T-helper 22 cell (primary cell): ENCODE results near the gene NFIX.

Experiments used
- DNase-seq: peaks from one replicate; pipeline ENCODE4 v3.0.0-alpha.2; 2020; ENCODE audit warnings: low read depth

The NFIX gene

DNA sequence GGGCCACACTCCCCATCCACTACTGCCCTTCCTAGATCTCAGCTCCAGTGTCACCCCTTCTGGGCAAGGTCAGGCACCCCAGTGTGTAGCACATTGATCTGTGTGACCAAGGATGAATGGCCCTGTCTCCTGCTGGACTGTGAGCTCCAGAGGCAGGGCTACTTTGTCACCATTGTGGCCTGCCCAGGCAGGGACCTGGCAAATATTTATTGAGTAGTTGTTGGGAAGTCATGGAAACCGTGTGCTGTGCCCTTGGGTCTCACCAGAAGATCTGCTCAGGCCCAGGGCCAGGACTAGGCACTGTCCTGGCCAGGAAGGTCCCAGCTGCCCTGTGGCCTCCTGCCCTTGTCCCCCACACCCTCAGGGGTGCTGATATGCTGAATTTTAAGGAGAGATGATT, 133.3 kb downstream of the NFIX start:
- no peak for DNase-seq

DNA sequence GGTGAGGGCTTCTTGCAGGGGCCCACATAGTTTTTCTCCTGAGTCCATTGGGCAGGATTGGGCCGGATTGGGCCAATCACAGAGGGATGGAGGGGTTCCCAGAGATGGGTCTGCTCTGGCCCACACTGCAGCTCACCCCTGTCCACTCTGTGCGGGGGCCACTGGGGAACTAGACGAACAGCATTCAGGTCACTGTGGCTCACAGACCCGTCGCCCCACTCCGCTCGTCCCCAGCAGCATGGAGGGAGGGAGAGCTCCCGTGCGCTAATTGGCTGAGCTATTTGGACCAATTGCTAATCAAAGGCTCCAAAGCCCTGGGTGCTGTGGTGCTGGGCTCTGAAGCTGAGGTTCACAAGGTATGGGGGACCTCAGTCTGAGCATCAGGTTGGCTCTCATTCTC, 134.1 kb downstream of the NFIX start:
- no peak for DNase-seq

DNA sequence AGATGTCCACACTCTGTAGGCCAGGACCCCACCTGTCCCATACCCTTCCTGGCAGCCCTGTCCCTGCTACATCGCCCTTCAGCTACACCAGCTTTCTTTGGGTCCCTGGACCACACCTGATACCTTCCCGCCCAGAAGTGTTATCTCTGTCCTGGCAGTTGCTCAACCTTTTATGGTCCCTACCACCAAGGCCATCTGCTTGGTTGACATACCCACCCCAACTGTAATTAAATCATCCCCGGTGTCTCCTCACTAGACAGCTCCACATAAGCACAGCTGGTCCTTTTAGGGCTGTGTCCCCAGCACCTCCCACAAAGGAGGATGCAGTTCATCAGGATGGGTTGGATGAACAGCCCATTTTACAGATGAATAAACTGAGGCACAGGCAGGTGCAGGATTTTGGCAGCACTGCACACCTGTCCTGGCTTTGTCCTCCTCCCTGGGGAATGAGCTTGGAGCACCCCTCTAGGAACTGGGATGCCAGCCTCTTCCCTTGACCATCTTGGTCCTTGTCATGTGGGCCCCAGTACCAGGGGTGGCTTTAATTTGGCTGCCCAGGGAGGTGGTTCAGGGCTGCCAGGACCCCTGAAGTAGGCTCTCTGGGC, 135.7 kb downstream of the NFIX start:
- DNase-seq: no peak

DNA sequence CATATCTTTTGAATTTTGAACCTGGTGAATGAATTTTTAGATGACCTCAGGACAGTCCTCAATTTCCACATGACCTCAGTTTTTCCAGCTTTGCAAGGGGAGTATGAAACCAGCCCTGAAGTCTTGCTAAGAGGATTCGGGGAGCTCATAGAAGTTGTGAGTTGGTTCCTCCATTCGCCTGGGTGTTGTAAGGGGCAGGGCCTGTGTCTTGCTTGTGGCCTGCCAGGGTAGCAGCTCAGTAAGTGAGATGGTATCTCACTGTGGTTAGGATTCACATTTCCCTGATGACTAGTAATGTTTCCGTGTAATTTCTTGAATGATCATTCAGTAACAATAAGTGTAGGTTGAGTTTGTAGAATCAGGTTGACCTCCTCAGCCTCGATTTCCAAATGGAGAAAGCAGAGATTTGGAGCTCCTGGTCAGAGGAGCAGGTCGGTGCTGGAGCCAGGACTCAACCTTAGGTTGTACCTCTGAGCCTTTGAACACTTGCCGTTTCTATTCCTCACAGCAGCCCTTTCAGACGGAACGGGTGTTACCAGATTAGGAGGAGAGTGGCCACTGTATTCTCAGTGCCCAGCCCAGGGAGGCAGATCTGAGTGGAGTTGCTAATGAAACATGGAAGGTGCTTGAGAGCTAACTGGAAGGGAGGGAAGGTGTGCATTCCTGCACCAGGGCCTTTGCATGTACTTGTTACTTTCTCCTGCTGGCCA, 137.4 kb downstream of the NFIX start:
- DNase-seq: peak; percentile 51

DNA sequence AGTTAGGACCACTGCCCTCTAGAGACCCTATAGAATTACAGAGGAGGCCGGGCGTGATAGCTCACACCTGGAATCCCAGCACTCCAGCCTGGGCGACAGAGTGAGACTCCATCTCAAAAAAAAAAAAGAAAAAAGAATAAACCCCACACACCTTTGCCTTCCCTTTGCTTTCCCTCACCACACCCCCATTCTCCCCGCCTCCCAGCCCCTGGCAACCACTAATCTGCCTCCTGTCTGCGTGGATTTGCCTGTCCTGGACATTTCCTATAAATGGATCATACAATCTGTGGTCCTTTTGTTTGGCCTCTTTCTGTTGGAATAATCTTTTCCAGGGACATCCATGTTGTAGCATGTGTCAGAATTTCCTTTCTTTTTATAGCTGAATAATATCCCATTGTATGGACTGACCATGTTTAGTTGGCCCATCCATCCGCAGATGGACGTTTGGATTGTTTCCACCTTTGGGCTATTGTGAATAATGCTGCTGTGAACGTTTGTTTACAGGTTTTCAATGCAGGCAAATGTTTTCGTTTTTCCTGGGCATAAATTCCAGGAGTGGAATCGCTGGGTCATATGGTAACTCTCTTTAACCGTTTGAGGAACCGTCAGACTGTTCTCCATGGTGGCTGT, 138.1 kb downstream of the NFIX start:
- no peak for DNase-seq

DNA sequence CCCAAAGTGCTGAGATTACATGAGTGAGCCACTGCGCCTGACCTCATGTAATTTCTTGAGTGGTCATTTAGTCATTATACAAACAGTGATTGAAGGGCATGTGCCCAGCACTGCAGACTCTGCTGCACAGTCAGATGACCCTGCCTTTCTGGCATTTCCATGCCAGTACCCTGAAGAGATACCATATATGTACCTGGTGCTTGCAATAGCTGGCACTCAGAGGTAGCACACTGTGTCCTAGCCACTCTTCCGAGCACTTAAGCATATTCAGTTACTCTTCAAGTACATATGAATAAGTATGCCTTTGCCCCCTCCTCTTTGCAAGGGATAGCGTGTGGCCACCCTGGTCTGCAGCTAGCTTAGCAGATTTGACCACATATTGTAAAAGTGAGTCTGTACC, 139.4 kb downstream of the NFIX start:
- no peak for DNase-seq

DNA sequence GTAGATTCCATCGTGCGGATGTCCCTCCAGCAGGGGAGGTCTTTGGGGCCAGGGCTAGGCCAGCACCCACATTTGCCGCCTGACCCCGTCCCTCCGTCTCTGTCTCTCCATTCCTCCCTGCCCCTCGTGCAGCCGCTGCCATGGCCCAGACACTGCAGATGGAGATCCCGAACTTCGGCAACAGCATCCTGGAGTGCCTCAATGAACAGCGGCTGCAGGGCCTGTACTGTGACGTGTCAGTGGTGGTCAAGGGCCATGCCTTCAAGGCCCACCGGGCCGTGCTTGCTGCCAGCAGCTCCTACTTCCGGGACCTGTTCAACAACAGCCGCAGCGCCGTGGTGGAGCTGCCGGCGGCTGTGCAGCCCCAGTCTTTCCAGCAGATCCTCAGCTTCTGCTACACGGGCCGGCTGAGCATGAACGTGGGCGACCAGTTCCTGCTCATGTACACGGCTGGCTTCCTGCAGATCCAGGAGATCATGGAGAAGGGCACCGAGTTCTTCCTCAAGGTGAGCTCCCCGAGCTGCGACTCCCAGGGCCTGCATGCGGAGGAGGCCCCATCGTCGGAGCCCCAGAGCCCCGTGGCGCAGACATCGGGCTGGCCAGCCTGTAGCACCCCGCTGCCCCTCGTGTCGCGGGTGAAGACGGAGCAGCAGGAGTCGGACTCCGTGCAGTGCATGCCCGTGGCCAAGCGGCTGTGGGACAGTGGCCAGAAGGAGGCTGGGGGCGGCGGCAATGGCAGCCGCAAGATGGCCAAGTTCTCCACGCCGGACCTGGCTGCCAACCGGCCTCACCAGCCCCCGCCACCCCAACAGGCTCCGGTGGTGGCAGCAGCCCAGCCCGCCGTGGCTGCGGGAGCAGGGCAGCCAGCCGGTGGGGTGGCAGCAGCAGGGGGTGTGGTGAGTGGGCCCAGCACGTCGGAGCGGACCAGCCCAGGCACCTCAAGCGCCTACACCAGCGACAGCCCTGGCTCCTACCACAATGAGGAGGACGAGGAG, 140.1 kb downstream of the NFIX start:
- no peak for DNase-seq

DNA sequence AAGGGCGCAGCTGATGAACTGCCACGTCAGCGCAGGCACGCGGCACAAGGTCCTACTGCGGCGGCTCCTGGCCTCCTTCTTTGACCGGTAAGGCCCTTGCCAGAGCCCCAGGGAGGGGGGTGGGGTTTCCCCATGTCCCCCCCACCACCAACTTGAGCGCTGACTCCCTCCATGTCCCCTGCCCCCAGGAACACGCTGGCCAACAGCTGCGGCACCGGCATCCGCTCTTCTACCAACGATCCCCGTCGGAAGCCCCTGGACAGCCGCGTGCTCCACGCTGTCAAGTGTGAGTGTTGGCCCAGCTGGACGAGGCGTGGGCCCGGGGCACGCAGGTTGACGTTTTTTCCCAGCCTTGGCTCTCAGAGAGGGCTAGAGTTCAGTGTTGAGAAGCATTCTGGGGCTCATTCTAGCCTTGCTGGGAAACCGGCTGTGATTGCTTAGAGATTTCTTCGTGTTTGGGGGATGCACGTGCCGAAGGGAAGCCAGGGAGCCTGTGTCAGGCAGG, 142.1 kb downstream of the NFIX start:
- no peak for DNase-seq

DNA sequence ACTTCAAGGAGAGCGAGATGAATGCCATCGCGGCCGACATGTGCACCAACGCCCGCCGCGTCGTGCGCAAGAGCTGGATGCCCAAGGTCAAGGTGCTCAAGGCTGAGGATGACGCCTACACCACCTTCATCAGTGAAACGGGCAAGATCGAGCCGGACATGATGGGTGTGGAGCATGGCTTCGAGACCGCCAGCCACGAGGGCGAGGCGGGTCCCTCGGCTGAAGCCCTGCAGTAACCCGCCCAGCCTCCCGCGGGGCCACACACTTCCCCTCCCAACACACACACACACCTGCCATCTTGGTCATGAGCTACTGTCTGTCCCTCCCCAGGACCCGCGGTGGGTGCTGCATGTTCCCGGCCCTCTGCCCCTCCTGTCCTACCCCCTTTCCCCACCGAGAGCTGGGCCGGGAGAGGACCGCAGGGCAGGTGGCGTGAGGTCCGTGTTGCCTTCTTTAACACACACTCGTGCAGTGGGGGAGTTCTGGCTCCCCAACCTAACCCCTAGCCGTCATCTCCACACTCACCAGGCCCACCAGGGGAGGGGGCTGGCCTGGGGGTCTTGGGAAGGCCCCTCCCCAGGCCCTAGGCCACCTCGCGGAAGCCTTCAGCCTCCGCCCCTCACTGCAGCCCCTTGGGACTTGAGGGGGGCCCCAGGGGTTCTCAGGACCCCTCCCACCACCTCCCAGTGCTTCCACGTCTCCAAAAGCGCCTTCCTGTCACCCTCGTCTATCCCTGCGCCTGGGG, 143.1 kb downstream of the NFIX start:
- DNase-seq: no peak

DNA sequence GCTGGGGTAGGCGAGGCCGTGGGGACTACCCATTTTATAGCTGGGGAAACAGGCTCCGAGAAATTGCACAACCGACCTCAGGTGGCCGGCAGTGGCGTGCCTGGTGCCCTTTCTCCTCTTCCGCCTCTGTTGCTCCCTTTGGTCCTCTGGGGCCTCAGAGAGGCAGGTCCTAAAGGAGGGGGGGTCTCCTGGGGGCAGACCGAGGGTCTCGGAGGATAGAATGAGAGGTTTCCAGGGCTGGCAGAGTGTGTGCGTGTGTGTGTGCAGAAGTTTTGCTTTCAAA, 143.6 kb downstream of the NFIX start:
- DNase-seq: no peak

DNA sequence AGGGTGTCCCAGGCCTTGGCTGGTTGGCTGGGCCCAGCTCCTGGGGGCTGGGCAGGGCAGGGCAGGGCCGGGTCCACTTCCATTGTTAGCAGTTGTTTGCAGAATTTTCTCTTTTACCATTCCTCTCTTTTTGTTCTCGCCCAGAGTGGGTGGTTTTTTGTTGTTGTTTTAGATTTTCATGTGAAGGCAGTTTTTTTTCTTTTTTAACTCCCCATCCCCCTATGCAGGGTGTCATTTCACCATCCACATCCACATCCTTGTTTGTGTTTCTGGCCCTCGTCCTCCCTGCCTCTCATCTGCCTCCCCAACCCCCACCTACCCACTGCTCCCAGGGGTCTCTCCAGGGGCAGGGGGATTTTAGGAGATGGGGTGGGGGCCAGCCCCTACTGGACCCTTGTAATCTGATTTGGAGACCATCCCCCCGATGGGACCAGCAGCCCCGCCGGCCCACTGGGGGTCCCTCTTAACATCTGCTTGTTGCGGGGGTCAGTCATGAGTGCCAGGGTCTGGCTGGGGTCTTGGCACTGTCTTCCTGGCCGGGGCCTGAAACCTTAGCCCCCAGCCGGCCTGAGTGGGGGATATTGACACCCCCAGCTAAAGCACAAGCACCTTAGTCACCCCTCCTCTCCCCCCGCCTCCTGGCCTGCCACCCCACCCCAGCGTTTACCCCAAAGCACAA, 144.5 kb downstream of the NFIX start:
- no peak for DNase-seq

DNA sequence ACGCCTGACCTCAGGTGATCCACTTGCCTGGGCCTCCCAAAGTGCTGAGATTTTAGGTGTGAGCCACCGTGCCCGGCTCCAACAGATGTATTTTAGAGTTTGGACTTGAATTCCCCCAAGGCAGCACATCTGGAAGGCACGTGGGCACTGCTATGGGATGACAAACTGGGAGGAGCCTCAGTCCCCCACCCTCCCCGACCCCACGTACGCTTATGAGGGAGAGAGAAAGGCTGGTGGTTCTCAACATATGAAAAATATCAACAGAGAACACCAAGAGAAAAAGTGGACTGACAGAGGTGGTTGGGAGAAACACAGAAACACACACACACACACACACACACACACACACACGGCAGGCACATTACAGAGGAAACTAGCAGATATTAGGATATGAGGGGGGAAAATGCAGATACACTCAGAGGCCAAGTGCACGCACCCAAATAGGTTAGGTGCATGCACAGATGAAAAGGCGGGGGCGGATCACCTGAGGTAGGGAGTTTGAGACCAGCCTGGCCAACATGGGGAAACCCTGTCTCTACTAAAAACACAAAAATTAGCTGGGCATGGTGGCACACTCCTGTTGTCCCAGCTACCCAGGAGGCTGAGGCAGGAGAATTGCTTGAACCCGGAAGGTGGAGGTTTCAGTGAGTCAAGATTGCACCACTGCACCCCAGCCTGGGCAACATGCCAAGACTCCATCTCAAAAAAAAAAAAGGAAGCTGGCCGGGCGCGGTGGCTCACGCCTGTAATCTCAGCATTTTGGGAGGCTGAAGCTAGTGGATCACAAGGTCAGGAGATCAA, 151.7 kb downstream of the NFIX start:
- DNase-seq: no peak
